Liver (tissue), 9 donors: ENCODE measurements around the gene RNU6-9. TPM values are rescaled to one million over a fixed set of nuclear protein-coding genes. Genes with fewer than 3 reads are reported as not detected.

ENCODE experiments used
- DNase-seq: peaks from one replicate; pipeline ENCODE4 v3.0.0-alpha.2; 2017; ENCODE audit warnings: low spot score
- H3K27ac ChIP-seq, 2 donors: one replicate each; pipeline ENCODE4 v1.7.0; 2013; ENCODE audit warnings: inconsistent platforms in 2 of 2, low read length in 2 of 2, control low read depth in 1 of 2, low read depth in 1 of 2, mild to moderate bottlenecking in 1 of 2
- H3K27me3 ChIP-seq, 4 donors: one replicate each; pipeline versions ENCODE4 v1.6.1 to v1.7.0; 2013; ENCODE audit warnings: low read length in 3 of 4, inconsistent platforms in 1 of 4, mild to moderate bottlenecking in 1 of 4, moderate library complexity in 1 of 4; ENCODE audit not compliant: control insufficient read depth in 4 of 4, insufficient read depth in 4 of 4
- H3K36me3 ChIP-seq, 4 donors: one replicate each; pipeline versions ENCODE4 v1.6.1 to v1.7.0; 2013; ENCODE audit warnings: low read length in 3 of 4, mild to moderate bottlenecking in 3 of 4, low read depth in 1 of 4, moderate library complexity in 1 of 4; ENCODE audit not compliant: control insufficient read depth in 4 of 4, insufficient read depth in 3 of 4
- H3K4me1 ChIP-seq, 4 donors: one replicate each; pipeline versions ENCODE4 v1.6.1 to v1.7.0; 2013; ENCODE audit warnings: low read length in 3 of 4, mild to moderate bottlenecking in 3 of 4, moderate library complexity in 1 of 4; ENCODE audit not compliant: control insufficient read depth in 4 of 4, insufficient read depth in 4 of 4
- H3K4me3 ChIP-seq, 3 donors: one replicate each; pipeline versions ENCODE4 v1.6.1 to v1.7.0; 2013; ENCODE audit warnings: low read length in 3 of 3, control low read depth in 1 of 3, low read depth in 1 of 3, mild to moderate bottlenecking in 1 of 3
- H3K9ac ChIP-seq, 2 donors: one replicate each; pipeline ENCODE4 v1.7.0; 2013; ENCODE audit warnings: low read length in 2 of 2, mild to moderate bottlenecking in 2 of 2, moderate library complexity in 2 of 2, control low read depth in 1 of 2, low read depth in 1 of 2
- H3K9me3 ChIP-seq, 4 donors: one replicate each; pipeline versions ENCODE4 v1.6.1 to v1.7.0; 2013; ENCODE audit warnings: low read length in 3 of 4; ENCODE audit not compliant: control insufficient read depth in 4 of 4
- ATF3 ChIP-seq: IDR thresholded peaks from 2 replicates; pipeline ENCODE4 v1.6.1; 2016; ENCODE audit warnings: antibody characterized with exemption
- CTCF ChIP-seq: fragments of 150-350 bp; IDR thresholded peaks from 2 replicates; pipeline ENCODE4 v1.5.1; 2017; ENCODE audit warnings: improper control_type of control experiment, low read depth, low read length; ENCODE audit not compliant: missing input control
- EGR1 ChIP-seq, 2 donors: IDR thresholded peaks; 2 replicates each; pipeline ENCODE4 v1.6.1; 2016 to 2018; ENCODE audit warnings: antibody characterized with exemption in 2 of 2, low read depth in 2 of 2
- FOXA1 ChIP-seq: IDR thresholded peaks from 2 replicates; pipeline ENCODE4 v1.6.1; 2016; ENCODE audit warnings: antibody characterized with exemption
- FOXA2 ChIP-seq: IDR thresholded peaks from 2 replicates; pipeline ENCODE4 v1.6.1; 2016; ENCODE audit warnings: antibody characterized with exemption
- GABPA ChIP-seq, 2 donors: IDR thresholded peaks in 1 of 2; conservative IDR thresholded peaks in 1 of 2; 2 replicates each; pipeline ENCODE4 v1.6.1; 2016; ENCODE audit warnings: antibody characterized with exemption in 2 of 2, mild to moderate bottlenecking in 1 of 2, moderate library complexity in 1 of 2
- HNF4A ChIP-seq, 2 donors: conservative IDR thresholded peaks; 2 replicates each; pipeline ENCODE4 v1.6.1; 2016; ENCODE audit warnings: antibody characterized with exemption in 2 of 2, mild to moderate bottlenecking in 2 of 2
- HNF4G ChIP-seq: IDR thresholded peaks from 2 replicates; pipeline ENCODE4 v1.6.1; 2016; ENCODE audit warnings: antibody characterized with exemption
- JUND ChIP-seq, 2 donors: IDR thresholded peaks; 2 replicates each; pipeline ENCODE4 v1.6.1; 2016; ENCODE audit warnings: antibody characterized with exemption in 2 of 2
- NR2F2 ChIP-seq: IDR thresholded peaks from 2 replicates; pipeline ENCODE4 v1.6.1; 2016; ENCODE audit warnings: antibody characterized with exemption
- SP1 ChIP-seq: IDR thresholded peaks from 2 replicates; pipeline ENCODE4 v1.6.1; 2018; ENCODE audit warnings: antibody characterized with exemption, mild to moderate bottlenecking
- TAF1 ChIP-seq: conservative IDR thresholded peaks from 2 replicates; pipeline ENCODE4 v1.6.1; 2016; ENCODE audit warnings: antibody characterized with exemption, mild to moderate bottlenecking
- YY1 ChIP-seq: IDR thresholded peaks from 2 replicates; pipeline ENCODE4 v1.6.1; 2016; ENCODE audit warnings: antibody characterized with exemption, mild to moderate bottlenecking
- WGBS: extraction: QIAGEN DNeasy Blood & Tissue Kit; methylation state at CpG from one replicate; pipeline ENCODE4 v1.1.7; 2013; 5-methylcytosine and 5-hydroxymethylcytosine counted together
- polyA plus RNA-seq, 2 donors: library from polyadenylated mRNA; stranded (reverse) in 1 of 2; unstranded in 1 of 2; fragments of 200-250 nt in 1 of 2; fragments of >200 nt in 1 of 2; fragmentation: Nextera tagmentation in 1 of 2; extraction: Ambion mirVana in 1 of 2; gene quantifications; one replicate each; pipeline versions ENCODE4 v1.2.1 to v1.2.3, GENCODE V29; 2013 to 2015
- total RNA-seq, 2 donors: library from RNA; depleted of rRNA; stranded (reverse); fragments of >200 nt; gene quantifications; one replicate each; pipeline ENCODE4 v1.2.3, GENCODE V29; 2014
- TF ChIP-seq, protein P1 (sequence below): IDR thresholded peaks from 2 replicates; pipeline ENCODE4 v1.6.1; 2016; ENCODE audit warnings: antibody characterized with exemption, mild to moderate bottlenecking
- TF ChIP-seq, protein P2 (sequence below): IDR thresholded peaks from 2 replicates; pipeline ENCODE4 v1.6.1; 2016; ENCODE audit warnings: antibody characterized with exemption
- donor health status: healthy.
- donor health status: healthy.
- donor health status: healthy.
- donor health status: healthy.
- donor health status: healthy.

Gene RNU6-9
- total and polyA plus RNA-seq, 4 donors = not detected

DNA sequence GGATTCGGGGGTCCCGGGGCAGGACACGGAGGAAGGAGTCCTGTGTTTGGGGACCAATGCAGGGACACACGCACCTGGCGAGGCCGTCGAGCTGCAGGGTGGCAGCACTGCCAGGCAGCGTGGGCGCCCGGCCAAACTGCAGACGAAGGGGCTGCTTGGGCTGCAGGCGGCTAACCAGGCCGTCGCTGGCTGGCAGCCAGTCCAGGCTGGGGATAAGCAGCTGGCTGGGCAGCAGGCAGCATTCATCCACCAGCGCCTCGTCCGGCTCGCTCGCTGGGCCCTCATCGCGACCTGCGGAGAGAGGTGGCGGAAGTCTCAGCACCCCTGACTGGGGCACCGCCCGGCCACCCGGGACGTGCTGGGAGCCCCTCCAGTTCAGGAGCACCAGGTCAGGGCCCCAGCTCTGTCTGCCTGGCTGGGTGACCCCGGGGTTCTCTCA is 22.3 kb upstream of the RNU6-9 start:
- Histone ChIP-seq H3K36me3 (peaks cover 10 to 44% (median 12%) of the 10 kb centered on the region in 4 donors), H3K9me3 (no peaks in the 10 kb centered on the region), H3K27me3 (no peaks in the 10 kb centered on the region), H3K27ac (no peak overlapping the region), H3K9ac (no peak overlapping the region), H3K4me1 (no peaks in the 10 kb centered on the region), H3K4me3 (no peak overlapping the region)
- WGBS = 89% methylated on average over 28 of the region's 28 CpGs
- DNase-seq = no peak
- TF ChIP-seq HNF4G (no peak), EGR1 (IDR thresholded peaks at IDR 0.05; ENCODE audit: low read depth in 2 of 2) (no peak), HNF4A (conservative IDR thresholded peaks at IDR 0.05) (no peak), NR2F2 (no peak), ATF3 (no peak), FOXA2 (no peak)
- TF ChIP-seq, protein P1, sequence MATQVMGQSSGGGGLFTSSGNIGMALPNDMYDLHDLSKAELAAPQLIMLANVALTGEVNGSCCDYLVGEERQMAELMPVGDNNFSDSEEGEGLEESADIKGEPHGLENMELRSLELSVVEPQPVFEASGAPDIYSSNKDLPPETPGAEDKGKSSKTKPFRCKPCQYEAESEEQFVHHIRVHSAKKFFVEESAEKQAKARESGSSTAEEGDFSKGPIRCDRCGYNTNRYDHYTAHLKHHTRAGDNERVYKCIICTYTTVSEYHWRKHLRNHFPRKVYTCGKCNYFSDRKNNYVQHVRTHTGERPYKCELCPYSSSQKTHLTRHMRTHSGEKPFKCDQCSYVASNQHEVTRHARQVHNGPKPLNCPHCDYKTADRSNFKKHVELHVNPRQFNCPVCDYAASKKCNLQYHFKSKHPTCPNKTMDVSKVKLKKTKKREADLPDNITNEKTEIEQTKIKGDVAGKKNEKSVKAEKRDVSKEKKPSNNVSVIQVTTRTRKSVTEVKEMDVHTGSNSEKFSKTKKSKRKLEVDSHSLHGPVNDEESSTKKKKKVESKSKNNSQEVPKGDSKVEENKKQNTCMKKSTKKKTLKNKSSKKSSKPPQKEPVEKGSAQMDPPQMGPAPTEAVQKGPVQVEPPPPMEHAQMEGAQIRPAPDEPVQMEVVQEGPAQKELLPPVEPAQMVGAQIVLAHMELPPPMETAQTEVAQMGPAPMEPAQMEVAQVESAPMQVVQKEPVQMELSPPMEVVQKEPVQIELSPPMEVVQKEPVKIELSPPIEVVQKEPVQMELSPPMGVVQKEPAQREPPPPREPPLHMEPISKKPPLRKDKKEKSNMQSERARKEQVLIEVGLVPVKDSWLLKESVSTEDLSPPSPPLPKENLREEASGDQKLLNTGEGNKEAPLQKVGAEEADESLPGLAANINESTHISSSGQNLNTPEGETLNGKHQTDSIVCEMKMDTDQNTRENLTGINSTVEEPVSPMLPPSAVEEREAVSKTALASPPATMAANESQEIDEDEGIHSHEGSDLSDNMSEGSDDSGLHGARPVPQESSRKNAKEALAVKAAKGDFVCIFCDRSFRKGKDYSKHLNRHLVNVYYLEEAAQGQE = no peak
- TF ChIP-seq, protein P2, sequence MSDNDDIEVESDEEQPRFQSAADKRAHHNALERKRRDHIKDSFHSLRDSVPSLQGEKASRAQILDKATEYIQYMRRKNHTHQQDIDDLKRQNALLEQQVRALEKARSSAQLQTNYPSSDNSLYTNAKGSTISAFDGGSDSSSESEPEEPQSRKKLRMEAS = no peak

DNA sequence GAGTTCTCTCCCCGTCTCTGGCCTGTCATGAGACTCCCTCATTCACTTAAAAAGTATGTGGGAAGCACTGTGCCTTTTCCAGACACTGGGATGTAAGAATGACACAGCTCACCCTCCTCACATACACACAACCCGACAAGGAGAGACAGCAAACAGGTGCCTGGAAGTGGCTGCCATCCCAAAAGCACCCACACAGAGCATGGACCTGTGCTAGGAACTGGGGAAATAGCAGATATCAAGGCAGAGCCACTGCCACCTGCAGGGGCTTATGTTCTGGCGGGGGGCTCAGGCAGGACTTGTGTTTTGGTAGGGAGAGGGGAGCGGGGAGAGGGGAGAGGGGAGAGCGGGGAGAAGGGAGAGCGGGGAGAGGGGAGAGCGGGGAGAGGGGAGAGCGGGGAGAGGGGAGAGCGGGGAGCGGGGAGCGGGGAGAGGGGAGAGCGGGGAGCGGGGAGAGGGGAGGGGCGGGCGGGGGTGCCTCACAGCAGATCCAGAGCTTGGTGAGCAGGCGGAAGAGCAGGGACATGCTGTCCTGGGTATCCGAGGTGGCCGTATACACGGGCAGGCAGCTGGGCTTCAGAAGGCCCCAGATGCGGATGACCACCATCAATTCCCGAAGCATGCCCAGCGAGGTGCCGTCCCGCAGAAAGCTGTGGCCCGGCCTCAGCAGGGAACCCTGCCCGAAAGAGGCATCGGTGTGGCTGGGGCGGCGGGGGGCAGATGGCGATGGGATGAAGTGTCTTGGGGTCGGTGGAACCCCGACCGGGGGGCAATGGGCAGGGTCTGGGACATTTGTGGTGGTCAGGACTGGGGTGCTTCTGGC is 21.6 kb upstream of the RNU6-9 start:
- no peak for DNase-seq
- Histone ChIP-seq H3K36me3 (peaks cover 10 to 50% (median 13%) of the 10 kb centered on the region in 4 donors), H3K4me3 (no peak overlapping the region), H3K27ac (no peak overlapping the region), H3K4me1 (no peaks in the 10 kb centered on the region), H3K27me3 (no peaks in the 10 kb centered on the region), H3K9me3 (no peaks in the 10 kb centered on the region), H3K9ac (no peak overlapping the region)
- WGBS = 94% methylated on average over 24 of the region's 33 CpGs
- TF ChIP-seq NR2F2 (no peak), EGR1 (IDR thresholded peaks at IDR 0.05; ENCODE audit: low read depth in 2 of 2) (no peak)

GRCh38 chr19:872266-872951 is 20.9 kb upstream of the RNU6-9 start:
- Histone ChIP-seq H3K4me1 (no peaks in the 10 kb centered on the region), H3K9ac (no peak overlapping the region), H3K9me3 (no peaks in the 10 kb centered on the region), H3K27ac (no peak overlapping the region), H3K4me3 (no peak overlapping the region), H3K27me3 (no peaks in the 10 kb centered on the region), H3K36me3 (peaks cover 9 to 53% (median 13%) of the 10 kb centered on the region in 4 donors)
- peak; percentile 65 for DNase-seq
- WGBS = 81% methylated on average over 27 of the region's 27 CpGs
- TF ChIP-seq TAF1 (no peak), NR2F2 (no peak), ATF3 (no peak), CTCF (no peak), SP1 (no peak), JUND (IDR thresholded peaks at IDR 0.05) (no peak), HNF4A (conservative IDR thresholded peaks at IDR 0.05) (no peak), GABPA (IDR thresholded peaks at IDR 0.05 in 1 of 2, conservative IDR thresholded peaks at IDR 0.05 in 1 of 2) (no peak), FOXA2 (no peak), FOXA1 (no peak), YY1 (no peak), EGR1 (IDR thresholded peaks at IDR 0.05; ENCODE audit: low read depth in 2 of 2) (no peak)
- TF ChIP-seq, protein P1 = no peak
